HG02678 (cell line): ENCODE results near the gene TOR4A.

ENCODE experiments used
- ATAC-seq: cut with Tn5 transposase; IDR thresholded peaks from one replicate; pipeline ENCODE4 v1.9.1; 2021; ENCODE audit warnings: mild to moderate bottlenecking, moderate library complexity; ENCODE audit not compliant: unreplicated experiment

The TOR4A gene

DNA sequence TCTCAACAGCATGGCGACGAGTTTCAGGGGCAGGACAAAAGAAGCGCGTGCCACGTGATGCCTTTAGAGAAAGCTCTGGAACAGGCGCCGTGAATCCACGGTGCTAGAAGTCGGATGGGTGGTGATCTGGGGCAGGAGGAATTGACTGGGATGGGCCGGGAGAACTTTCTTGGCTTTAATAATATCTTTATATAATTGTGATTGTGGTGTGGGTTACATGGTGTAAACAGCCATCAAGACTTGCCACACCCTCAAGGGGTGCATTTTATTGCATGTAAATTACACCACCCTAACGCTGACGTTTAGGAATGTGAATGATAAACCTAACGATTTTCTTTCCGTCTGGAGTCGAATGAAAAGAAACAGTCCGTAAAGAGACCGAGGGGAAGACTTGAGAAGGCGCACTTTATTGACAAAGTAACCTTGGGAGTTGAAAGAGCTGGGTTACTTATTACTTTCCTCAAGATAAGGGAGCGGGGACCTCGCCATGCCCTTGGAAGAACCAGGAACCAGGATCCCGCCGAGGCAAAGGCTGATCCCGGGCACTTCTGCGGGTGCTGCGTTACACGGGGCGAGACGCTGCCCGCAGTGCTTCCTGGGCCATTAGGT is 16.1 kb downstream of the TOR4A start:
- no peak for ATAC-seq

DNA sequence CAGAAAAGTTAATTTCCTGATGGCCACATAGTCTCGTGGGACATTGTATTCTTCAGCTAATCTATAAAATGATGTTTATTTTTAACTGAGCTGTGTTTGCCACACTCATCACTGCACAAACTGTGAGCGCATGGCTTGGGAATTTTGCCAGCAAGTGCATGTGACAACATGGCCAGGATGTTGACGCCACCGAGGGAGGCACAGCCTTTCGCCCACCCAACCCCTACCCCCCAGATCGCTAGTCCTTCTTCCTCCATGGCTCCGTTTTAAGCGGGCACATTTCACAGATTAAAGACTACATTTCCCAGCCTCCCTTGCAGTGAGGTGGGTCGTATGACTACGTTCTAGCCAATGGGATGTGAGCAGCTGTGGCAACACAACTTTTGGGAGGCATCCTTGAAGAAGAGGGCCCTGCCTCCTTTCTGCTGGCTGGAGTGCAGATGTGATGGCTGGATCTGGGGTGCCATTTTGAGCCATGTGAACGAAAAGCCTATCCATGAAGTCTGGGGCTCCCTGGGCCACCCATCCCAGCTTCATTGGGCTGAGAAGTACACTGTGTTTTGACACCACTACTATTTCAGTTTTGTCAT is 16.7 kb downstream of the TOR4A start:
- ATAC-seq, result no peak

DNA sequence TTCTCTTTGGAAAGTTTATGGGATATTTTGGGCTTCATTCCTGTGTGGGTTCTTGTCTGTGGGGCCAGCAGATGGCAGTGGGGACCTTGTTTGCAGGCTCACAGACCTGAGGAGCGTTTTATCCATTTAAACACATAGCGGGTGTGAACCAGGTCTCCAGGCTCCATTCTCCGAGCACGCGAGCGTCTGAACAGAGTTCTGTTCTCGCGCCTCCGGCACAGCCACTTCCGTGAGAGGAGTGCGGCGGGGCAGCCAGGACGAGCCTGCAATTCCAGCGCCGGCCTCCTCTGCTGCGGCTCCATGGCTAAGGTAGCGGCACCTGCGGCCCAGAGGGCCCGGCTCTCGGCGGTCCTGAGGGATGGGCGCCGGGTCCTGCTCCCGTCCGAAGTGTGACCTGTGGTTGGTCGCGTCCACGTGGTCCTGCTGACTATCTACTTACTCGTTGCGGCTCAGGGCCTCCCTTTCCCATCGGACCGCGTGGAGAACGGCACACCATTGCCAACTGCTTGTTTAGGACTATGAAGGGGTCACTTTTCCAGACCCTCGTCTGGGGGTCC is 17.2 kb downstream of the TOR4A start:
- ATAC-seq, result no peak

DNA sequence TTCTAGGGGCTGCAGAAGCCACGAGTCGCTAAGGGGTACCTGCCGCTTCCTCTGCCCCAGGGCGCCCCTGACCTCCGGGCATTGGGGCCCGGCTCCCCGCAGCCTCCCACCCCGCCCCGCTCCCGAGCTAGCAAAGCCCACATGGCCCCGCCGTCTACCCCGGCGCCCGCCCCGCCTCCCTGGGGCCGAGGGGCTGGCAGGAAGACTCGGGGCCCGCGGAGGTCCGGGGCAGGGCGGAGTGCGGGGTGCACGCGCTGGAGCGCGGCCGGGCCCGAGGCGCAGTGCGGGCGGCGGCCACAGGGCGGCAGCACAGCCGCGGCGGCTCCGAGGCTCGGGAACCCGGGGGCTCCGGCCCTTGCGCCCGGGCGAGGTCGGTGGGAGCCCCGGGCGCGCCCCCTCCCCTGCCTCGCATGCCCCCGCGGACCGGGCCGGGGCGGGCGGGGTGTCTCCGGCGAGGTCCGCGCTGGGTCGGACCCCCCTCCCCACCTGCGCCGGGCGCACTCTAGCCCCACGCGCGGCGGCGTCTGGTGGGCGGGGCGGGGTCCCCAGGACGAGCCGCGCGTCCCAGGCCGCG is 17.8 kb downstream of the TOR4A start:
- ATAC-seq, result peak; percentile 51

DNA sequence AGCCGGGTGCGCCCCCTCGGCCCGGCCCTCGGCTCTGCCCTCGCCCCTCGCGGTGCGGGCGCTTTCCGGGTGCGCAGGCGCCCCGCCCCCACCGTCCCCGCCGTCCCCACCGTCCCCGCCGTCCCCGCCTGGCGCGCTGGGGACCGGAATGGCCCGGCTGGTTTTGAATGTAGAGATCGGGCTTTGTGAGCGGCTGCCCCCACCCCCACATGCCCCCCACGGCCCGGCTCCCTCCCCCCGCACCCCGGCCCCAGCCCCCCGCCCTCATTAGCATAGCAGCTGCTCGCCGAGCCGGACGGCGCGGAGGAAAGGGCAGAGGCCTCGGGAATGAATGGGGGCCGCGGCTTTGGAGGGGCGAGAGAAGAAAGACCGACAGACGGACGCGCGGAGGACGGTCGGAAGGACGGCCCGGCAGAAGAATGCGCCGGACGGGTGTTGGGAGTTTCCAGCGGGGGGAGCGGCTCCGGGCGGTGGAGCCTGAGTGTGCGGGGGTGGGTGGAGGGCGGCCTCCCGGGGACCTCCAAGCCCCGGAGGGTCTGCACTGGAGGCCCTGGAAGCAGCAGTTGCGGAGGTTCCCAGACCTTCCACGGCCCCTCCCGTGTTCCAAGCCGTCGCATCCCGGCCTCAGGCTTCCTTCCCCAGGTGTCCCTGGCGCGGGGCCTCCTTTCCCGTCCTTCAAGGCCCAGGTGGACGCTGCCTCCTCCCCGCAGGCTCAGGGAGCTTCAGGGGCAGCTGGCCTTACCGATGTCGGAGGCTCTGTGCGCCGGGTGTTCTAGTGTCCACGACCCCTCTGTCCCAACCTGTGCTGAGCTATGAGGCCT is 18.5 kb downstream of the TOR4A start:
- no peak for ATAC-seq

DNA sequence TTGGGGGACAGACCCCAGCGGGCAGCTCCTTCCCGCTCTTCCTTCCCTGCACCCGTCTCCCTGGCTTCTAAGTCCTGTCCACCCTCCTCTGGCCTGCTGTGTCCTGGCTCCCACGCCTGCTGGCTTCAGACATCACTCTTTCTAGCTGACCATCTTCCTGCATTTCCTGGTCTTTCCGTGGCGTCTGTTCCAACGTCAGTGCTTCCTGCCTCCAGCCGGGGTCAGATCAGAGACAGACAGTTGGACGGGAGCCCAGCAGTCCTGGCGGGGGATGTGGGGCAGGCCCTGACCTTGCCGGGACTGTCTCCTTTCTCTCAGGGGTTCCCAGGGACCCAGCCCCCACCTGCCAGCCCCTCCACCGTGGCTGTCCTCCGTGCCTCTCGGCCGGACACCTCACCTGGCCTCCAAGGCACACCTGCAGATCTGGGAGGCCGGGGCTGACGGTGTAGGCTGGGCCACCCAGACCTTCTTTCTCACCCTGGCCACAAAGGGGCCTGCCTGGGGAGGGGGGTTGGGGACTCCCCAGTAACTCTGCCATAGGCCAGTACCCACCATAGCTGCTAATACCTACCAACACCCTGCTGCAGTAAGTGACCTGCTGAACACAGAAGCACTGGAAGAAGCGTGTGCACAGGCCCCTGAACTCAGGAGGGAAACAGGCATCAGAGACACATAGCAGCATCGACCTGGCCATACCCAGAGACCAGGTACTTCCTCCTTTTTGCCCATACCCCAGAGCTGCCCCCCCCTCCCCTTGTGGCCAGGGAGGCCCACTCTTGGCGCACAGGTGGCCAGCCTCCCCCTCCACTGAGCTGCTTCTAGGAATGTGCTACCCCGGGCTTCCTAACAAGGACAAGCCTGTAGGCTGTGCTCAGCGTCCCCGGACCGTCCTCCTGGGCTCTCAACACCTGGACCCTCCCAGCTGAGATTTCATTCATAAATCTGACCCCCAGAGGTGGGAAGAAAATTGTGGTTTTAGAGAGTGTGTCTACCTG is 19.4 kb downstream of the TOR4A start:
- no peak for ATAC-seq

DNA sequence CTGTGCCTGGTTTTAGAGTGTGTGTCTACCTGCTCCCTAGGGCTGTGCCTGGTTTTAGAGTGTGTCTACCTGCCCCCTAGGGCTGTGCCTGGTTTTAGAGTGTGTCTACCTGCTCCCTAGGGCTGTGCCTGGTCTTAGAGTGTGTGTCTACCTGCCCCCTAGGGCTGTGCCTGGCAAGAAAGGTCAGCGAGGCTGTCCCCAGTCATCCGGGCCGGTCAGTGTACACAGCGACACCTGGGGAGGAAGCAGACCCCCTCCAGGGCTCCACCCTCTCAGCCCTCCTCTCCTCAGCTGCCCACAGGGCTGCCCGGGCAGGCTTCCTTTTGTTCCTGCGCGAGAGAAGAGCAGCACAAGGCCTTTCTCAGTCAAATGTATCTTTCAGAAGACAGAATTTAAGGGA is 20.4 kb downstream of the TOR4A start:
- no peak for ATAC-seq

DNA sequence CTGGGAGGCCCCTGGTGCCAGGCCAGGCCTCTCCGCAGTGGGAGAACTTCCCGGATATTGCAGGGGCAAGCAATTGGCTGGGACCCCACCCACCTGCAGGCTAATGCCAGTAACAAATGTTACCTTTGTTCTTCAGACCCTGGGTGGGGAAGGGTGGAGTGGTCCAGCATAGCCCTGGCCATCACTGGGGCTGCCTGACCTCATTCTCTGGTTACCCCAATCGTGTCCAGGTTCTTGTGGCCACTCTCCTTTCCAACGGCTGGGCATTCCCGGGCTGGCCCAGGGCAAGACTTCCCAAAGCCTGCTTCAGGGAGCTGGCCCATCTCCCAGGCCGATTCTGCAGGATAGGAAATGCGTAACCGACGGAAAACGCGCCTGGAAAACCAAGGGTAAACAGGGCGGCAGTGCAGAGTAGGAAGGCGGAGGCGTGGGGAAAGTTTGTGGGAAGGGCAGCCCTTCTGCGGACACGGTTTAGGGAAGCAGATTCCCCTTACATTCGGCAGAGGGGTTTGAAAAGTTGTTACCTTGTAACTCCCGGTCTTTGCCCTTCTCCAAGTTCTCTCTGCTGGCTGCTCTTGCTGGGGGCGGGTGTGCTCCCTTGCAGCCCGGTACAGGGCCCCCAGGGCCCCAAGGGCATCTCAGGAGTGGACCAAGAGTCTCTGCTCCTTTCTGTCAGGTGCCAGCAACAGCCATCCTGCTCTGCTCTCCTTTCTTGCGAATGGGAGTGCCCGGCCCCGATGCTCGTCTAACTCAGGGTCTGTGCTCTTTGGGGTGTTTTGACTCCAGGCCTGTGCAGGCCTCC is 21.1 kb downstream of the TOR4A start:
- no peak for ATAC-seq

DNA sequence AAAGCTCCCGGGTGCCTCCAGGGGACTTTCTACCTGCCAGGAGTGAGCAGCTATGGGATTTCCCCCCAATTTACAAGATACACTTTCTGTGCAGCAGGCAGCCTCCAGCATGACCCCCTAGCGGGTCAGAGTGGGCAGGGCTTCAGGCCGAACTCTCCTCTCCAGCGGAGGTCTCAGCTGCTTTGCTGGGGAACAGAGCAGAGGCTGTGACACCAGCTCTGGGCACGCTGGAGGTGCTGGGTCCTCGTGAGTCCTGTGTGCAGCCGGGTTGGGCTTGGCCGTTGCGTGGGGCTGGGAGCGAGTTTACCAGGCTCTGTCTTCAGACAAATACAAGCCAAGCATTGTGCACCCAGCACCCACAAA is 21.7 kb downstream of the TOR4A start:
- ATAC-seq, result no peak

DNA sequence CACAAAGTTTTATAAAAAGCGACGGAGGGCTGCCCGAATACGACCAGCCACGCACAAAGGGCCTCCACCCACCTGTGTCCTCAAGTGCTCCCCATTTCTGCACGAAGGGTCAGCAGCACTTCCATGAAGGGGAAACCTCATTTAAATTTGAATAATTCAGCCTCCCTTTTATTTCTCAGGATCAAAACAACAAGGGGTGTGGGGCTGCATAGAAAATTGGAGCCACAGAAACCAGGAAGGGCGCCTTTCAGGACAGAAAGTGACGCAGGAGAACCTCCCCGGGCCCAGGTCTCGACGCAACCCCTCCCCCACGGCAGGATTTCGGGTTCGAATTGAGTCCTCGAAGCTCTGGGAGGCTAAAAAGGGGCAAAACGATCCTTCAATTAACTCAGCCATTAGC is 22.4 kb downstream of the TOR4A start:
- ATAC-seq, result no peak

DNA sequence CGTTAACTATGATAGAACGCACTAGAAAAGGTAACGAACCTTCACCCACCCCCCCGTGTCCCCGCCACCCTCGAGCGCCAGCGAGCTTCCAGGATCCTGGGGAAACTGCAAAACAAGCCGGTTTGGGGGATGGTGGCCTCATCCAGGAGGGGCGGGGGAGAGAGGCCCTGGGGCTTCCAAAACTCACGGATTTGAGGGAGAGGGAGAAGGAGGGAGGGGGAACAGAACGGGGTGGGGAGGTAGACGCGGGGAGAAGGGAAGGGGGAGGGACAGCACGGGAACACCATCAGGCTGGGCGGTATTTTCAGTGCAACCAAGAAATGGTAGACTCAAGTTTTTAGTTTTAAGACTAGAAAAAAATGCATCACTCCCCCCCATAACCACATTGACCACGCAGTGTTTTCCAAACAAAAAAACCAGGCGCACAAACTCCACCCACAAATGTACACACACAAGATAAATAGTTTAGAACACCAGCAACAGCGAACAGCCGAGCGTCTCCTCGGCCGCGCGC is 23.1 kb downstream of the TOR4A start:
- no peak for ATAC-seq

DNA sequence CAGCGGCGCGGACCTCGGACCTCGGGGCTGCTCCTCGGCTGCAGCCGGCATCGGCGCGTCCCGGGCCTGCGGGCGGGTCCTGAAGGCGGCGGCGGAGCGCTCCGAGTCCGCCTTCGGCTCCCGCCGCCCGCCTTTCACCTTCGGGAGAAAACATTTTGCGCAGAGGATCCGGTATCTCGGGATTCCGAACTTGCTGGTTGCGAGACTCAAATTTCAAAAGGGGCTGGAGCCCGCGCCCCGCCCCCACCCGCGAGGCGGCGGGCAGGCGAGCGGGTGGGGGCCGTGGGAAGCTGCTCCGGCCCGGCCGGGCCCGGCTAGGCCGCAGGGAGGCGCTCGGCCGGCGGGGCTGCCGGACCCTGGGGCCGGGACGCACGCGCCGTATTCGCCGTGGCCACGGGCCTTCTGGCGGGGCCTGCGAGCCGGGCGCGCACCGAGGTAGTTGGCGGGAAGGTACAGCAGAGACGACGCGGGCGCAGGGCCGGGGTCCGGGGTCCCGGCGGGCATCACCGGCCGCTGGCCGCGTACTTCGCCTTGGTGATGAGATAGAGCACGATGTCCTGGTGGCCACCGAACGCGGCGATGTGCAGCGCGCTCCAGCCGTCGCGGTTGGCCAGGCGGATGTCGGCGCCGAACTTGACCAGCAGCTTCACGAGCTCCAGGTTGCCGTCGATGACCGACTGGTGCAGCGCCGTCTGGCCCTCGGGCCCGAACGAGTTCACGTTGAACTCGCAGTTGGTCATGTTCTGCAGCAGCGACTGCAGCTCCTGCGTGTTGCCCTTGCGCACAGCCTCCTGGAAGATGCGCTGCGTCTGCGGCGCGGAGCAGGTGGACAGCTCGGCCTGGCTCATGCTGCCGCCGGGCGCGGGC is 23.8 kb downstream of the TOR4A start:
- ATAC-seq, result peak; percentile 24

DNA sequence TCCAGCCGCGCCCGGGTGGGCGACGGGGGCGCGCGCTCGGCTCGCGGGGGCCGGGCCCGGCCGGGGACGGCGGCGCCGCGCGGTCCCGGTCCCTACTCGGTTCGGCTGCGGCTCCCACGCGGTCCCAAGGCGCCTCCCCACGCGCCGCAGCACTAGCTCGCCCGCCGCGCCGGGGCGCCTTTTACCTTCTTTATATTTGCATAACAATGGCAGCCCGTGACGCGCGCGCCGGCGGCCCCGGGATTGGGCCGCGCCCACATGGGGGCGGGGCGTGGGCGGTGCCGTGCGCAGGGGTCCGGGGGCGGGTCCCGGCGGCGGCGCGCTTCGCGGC is 24.6 kb downstream of the TOR4A start, which contains the start of gene NRARP:
Gene NRARP, minus strand, starts transcription at position 154 of the 331 bp plus-strand sequence. CDS start 343 bp downstream, outside the sequence.
- ATAC-seq, result peak; percentile 79

DNA sequence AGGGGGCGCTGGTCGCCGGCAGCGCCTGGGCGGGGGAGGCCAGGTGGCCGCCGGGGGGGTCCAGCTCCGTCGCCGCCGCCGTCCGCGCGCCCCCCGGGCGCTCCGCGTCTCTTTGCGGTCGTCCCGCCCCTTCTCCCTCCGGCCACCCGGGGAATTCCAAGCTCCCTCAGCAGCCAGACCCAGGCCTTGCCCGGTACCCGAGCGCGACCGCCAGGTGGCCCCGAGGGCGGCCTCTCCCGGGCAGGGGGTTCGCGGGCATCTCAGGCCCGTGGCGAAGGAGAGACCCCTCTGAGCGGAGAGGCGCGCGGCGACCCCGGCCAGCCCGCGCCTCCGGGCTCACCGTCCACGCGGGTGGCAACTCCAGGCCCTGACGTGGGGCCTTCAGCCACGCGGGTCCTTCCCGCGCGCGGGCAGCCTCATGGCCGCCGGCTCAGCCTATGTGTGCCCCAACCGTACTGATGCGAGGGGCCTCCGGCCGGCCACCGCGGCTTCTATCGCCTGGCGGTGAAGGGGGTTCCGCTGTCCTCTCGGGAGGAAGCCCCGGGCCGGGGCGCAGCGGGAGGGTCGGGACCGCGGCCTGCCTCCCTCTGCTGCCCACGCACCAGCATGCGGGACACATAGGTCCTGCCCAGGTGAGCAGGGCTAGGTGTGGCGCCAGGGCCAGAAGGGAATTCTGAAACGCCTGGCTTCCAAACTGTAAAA is 25.1 kb downstream of the TOR4A start:
- peak; percentile 44 for ATAC-seq

DNA sequence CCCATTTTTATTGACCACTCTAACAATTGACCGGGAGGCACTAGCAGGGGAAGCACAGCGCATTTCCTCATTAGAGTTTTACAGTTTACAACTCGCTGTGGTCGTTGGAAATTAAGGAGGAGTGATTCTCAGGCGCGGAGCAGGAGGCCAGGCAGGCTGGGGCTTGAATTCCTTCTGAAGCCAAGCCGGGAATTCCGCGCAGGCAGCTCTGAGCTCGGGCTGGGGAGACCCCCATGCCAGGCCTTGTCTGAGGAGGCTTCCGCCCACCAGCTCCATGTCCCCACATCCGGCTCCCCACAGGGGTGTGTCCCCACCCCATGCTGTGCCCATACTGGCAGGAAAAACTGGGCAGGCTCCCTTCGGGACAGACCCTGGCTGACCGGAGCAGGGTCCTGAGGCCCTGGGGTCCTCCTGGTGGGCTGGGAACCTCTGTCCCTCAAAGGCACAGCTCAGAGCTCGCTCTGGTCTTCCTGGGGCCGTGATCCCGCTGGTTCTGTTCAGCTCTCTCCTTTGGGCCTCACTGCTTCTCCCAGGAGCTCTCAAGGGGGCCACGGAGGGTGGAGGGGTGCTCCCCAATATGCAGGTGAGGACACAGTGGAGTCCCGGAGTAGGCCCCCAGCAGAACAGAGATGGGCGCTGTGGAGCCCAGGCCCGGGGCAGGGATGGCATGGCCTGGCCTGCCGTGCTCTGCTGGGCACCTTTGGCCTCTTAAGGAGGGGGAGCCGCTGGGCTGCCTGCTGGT is 25.8 kb downstream of the TOR4A start:
- no peak for ATAC-seq

DNA sequence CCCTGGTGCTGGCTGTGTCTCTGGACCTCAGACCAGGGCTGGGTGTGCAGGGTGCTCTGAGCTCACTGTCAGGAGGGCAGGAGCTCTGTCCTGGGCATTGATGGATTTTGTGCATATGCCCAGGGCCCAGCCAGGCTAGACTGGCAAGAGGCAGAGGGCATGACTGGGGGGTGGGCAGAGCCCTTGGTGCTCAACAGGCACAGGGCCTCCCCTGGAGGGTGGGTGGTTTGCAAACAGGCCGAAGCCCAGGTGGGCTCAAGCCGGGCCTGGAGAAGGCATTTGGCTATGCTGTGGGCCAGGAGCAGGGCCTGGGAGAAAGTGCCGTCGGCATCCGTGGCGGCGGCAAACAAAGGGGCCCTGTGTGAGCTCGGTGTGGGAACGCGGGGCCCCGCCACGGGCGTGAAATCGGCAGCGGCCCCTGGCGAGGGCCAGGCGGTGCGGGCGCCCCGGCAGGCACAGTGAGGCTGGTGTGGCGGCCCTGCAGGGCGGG is 26.4 kb downstream of the TOR4A start:
- no peak for ATAC-seq
